A673 (cell line): ENCODE measurements around the gene ALDH5A1.

Experiments used
- CTCF ChIP-seq: fragments of 300-800, 200-600 bp; sonication (generic); conservative IDR thresholded peaks from 2 replicates; pipeline ENCODE4 v1.5.1; 2017; ENCODE audit warnings: low read depth, mild to moderate bottlenecking, antibody characterized with exemption, low read length, moderate library complexity, mixed read lengths
- EZH2 ChIP-seq: fragments of 200-600 bp; sonication (generic); IDR thresholded peaks from 2 replicates; pipeline ENCODE4 v1.6.1; 2017; ENCODE audit warnings: borderline replicate concordance, low read depth, mild to moderate bottlenecking, mixed read lengths, antibody characterized with exemption, low read length; ENCODE audit not compliant: poor library complexity, severe bottlenecking

- TF ChIP-seq CTCF (no peak), EZH2 (no peak)
Observed at GRCh38 chr6:24565196-24565595, 70.4 kb downstream of the ALDH5A1 start.
